CD4-positive, alpha-beta T cell treated with Interleukin-15 for 1 hour (primary cell): ENCODE data around the gene PLA2G4D.
"Not testable (repeated sequence)": the region's sequence is repeated elsewhere in the genome, so short reads cannot be mapped to it uniquely, and the experiment has no call there.

Source experiments
- DNase-seq: peaks from one replicate; pipeline ENCODE4 v3.0.0-alpha.2; 2020

The PLA2G4D gene

GRCh38 chr15:42123546-42123945 lies 29.2 kb upstream of the PLA2G4D start:
- no peak for DNase-seq

DNA sequence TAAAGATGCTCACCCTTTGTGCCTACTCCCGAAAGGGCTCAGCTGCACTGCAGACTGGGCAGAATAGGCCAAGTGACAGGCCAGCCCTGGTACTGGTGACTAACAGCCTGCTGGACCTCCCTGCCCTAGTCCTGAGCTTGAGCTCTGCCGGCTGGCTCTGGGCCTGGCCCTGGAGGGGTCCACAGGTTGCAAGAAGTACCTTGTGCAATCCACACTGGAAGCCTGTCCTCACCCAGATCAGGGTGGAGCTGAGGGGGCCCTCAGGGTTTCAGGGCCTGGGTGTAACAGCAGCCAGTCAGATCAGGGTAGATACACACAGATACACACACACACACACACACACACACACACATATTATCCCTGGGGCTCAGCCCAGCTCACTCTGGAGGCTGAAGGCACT lies 27.3 kb upstream of the PLA2G4D start:
- no peak for DNase-seq

- no peak for DNase-seq
Observed at GRCh38 chr15:42121021-42121420, 26.7 kb upstream of the PLA2G4D start.

DNA sequence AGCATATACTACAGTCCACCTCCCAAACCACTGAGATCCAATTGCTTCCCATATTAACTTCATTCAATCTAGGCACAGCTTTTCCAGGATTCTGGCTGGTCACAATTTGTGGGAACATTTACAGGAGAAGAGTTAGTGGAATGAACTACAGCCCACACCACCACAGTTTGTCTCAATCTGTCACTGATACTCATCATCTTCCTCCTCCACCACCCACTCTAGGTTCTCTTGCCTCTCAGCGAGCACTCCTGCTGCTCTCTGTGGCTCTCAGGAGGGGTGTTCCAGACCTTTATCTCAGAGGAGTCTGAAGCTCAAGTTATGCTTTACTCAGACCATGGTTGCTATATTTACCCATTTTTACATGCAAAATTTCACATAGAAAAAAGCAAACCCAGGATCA lies 25.9 kb upstream of the PLA2G4D start:
- no peak for DNase-seq

DNA sequence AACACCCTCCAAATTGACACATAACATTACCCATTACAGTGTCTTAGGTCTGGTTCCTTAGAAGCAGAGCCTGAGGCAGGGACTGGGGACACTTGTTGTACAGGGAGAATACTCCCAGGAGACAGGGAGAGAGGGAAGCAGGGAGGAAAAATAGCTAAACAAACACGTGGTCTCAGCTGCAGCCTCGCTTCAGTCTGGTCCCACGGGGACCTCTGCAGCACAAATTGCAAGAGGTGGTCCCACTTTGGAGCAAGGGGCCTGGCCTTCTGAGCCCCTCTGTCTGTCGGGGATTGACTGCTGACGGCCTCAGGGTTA lies 25.0 kb upstream of the PLA2G4D start:
- DNase-seq, result no peak

GRCh38 chr15:42118650-42119445 lies 24.5 kb upstream of the PLA2G4D start:
- DNase-seq, result no peak

DNA sequence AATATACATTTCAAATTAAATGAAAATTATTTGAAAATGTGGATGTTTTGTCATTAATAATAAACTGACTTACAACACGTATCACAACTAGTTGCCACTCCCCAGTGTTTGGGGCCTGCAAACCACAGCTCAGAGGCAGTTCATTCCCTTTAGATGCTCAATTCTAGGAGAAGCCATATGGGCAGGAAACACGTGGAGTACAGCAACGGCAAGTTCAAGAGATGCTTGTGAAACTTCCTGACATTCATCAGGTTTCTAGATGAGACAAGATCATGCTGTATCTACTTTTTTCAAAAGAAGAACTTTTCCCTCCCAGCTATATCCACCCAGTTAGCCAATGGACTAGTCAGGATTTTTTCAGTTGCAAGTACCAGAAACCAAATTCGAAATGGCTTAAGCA lies 17.6 kb upstream of the PLA2G4D start:
- no peak for DNase-seq

DNA sequence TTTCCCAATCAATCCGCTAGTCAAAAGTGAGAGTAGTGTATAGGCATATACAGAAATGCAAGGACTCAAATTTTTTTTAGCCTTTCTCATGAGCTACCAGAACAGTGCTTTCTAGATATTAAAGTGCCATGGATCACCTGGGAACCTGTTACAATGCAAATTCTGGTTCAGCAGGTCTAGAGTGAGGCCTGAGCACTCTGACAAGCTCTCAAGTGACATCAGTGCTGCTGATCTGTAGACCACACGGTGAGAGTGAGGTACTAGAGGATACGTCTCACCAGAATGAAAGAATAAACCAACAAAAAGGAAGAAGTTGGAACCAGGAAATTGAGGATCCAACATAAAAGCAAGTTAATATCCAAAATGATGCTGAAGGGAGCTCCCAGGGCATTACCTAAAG lies 16.0 kb upstream of the PLA2G4D start:
- no peak for DNase-seq

- no peak for DNase-seq
Observed at GRCh38 chr15:42108806-42109205, 14.4 kb upstream of the PLA2G4D start.

DNA sequence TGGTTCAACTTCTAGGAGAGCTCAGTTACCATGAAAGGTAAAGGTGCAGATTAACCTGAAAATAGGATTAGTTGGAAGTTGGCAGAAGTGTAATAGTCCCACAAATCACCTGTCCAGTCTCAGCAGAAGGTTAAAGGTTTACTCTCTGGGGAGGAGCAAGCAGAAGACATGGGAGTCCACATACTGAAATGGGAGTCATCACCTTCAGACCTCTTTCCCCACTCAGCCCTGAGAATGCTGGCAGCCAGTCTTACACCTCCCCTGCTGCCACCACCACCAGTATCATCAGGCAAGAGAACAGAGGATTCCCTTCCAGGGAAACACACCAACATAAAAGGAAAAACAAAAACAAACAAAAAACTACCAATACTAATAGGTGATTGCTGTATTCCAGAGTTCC lies 13.8 kb upstream of the PLA2G4D start:
- DNase-seq, result no peak

DNA sequence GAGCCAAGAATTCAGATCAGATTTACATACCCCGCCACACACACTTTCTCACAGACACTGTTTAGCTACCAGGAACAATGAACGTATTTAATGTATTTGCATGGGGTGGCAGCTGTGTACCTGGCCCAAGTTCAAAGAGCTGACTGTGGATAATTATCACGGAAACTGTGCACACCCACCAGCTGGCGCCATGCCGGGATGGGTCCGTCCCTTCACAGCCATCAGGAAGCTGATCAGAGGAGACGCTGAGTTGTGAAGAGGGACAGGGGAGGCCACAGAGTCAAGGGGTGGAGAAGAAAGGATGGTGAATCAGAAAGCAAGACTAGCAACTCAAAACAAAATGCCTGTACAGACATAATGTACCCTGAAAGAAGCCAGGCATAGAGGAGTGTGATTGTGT lies 13.1 kb upstream of the PLA2G4D start:
- DNase-seq, result no peak

DNA sequence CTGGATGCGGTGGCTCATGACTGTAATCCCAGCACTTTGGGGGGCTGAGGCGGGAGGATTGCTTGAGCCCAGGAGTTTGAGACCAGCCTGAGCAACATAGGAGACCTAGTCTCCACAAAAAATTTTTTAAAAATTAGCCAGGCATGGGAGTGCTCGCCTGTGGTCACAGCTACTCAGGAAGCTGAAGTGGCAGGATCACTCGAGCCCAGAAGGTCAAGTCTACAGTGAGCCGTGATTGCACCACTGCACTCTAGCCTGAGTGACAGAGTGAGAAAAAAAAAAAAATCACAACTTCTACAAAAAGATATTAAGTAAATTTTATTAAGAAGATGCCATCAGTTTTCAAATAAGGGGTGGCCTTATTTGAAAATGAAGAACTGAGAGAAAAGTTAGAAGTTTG lies 11.9 kb upstream of the PLA2G4D start:
- no peak for DNase-seq

DNA sequence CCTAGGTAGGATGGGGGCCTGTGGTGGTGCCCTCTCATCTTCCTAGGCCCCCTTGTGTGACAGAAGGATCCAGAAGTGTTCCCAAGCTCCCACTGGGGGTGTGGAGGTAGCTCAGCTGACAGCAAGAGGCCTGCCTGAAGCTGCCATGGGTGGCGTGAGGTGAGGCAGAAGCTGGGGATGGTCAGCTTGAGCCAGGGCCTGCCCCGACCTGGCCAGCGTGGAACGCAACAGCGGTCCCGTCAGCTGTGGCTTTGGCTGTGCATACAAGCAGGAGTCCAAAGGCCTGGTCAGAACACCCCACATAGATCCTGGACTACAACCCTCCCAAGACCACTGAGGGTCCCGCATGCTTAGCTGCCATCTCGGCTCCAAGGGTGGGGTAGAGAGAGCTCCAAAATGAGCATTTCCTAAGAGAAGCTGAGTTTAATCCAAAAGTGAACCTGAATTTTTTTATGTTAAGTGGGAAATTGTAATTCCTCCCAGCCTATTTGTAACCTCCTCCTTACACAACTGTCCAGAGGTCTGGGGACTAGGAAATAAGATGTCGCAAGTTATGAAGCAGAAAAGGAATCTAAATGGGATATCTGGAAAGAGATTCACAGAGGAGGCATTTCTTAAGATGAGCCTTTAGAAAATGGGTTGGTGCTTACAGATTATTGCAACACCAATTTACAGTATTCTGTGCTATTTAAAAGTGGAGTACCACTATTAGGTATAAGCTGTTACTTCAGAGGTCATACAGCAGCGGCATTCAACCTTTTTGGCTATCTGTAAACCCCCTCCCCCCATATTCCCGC lies 9.9 kb upstream of the PLA2G4D start:
- no peak for DNase-seq

GRCh38 chr15:42102646-42103235 lies 8.4 kb upstream of the PLA2G4D start:
- no peak for DNase-seq

DNA sequence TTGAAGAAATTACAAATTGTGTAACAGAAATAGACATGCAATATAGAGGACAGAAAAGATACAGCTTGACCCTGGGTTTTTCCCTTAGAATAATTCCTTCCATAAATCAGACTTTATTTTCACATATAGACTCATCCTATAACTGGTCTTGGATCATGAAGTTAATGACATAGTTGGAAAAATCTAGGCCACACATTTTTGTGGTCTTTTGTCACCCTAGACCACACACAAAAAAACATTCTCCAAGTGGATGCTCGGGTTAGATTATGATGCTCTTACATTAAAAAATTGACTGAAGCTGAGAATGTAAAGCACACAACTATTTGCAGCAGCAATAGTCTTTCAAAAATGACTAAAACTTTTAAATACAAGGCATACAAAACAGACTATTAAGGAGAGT lies 7.5 kb upstream of the PLA2G4D start:
- DNase-seq, result no peak

GRCh38 chr15:42100021-42100800 lies 5.8 kb upstream of the PLA2G4D start:
- peak; percentile 41 for DNase-seq

GRCh38 chr15:42097018-42097417 lies 2.7 kb upstream of the PLA2G4D start:
- DNase-seq, result no peak

GRCh38 chr15:42093966-42094365 lies 396 bp downstream of the PLA2G4D start:
- no peak for DNase-seq

- DNase-seq, result no peak
Observed at GRCh38 chr15:42092398-42093318, 1.7 kb downstream of the PLA2G4D start.

GRCh38 chr15:42091753-42092397 lies 2.5 kb downstream of the PLA2G4D start:
- DNase-seq, result not testable (repeated sequence)

DNA sequence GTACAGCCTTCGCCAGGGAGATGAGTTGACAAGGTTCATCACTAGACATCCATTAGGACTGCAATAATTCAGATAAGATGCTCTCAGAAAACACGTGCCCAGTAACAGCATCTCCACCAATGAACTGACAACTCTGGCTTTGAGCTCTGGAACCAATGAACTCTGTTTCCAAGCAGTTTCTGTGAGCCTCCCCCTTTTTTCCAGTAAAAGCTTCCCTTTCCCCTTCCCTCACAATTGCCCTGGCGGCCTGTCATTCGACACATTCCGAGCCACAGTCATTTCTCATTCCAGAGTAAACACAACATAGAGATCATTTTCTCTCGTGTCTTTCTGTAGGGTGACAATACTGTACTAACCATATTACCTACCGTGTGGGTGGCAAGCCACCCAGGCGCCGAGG lies 3.6 kb downstream of the PLA2G4D start:
- no peak for DNase-seq

DNA sequence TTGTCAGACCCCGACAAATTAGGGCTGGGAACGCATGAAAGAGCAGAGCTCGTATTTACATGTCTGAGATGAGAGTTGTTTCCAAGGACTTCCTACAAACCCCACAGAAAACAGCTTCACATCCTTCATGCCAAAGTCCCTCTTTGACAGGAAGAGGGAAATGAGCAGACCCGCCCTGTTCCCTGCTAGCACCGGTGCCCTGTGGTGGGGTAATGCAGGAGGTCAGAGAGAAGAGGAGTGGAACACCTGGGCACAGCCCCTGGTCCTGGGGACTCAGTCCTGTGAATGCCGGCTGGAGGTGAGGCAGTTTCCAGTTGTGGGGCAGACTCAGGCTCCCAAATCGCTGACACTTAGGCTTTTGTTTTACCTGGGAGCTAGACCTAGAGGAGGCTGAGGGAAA lies 4.0 kb downstream of the PLA2G4D start:
- DNase-seq, result no peak
